GM10266 (cell line): ENCODE measurements around the gene LSP1.

ENCODE experiments used
- DNase-seq: peaks from one replicate; pipeline ENCODE4 v3.0.0; 2012; ENCODE audit errors: extremely low spot score
- CTCF ChIP-seq: IDR thresholded peaks from 2 replicates; pipeline ENCODE4 v1.5.1; 2012; ENCODE audit warnings: mild to moderate bottlenecking, low read depth; ENCODE audit not compliant: control insufficient read depth, insufficient read depth; ENCODE audit errors: missing control alignments

LSP1 gene

GRCh38 chr11:1932681-1933080 lies 79.8 kb downstream of the LSP1 start:
- TF ChIP-seq CTCF: no peak
- no peak for DNase-seq

DNA sequence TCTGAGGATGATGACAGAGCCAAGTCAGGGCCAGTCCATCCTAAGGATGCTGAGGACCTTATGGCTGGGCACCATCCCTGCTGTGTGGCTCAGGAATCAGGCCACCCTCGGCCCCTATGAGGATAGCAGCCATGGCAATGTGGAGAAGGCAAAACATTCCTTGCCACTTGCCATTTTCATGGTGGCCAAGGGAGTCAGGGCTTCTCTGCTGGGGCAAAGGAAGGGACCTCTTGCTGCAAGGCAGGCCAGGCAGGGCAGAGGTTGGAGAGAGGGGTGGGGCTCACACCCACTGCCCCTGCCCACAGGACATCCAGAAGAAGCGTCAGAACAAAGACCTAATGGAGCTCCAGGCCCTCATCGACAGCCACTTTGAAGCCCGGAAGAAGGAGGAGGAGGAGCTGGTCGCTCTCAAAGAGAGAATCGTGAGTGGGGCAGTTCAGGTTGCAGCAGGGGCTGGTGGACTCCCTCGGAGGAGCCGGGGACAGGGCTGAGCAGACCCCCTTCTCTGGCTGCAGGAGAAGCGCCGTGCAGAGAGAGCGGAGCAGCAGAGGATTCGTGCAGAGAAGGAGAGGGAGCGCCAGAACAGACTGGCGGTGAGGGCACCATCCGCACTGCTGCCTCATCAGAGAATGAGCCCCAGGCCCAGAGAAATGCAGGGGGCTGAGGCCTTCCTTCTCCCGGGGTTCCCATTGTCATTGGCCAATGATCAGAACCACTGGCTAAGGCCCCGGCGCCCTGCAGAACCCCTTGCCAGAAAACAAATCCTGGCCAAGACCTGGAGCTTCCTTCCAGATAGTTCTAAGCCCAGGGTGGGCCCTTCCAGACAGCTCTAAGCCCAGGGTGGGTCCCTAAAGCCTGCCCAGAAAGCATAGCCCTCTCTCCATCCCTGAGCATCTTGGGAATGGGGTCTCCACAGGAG lies 80.8 kb downstream of the LSP1 start:
- TF ChIP-seq CTCF: no peak
- peak; percentile 23 for DNase-seq

DNA sequence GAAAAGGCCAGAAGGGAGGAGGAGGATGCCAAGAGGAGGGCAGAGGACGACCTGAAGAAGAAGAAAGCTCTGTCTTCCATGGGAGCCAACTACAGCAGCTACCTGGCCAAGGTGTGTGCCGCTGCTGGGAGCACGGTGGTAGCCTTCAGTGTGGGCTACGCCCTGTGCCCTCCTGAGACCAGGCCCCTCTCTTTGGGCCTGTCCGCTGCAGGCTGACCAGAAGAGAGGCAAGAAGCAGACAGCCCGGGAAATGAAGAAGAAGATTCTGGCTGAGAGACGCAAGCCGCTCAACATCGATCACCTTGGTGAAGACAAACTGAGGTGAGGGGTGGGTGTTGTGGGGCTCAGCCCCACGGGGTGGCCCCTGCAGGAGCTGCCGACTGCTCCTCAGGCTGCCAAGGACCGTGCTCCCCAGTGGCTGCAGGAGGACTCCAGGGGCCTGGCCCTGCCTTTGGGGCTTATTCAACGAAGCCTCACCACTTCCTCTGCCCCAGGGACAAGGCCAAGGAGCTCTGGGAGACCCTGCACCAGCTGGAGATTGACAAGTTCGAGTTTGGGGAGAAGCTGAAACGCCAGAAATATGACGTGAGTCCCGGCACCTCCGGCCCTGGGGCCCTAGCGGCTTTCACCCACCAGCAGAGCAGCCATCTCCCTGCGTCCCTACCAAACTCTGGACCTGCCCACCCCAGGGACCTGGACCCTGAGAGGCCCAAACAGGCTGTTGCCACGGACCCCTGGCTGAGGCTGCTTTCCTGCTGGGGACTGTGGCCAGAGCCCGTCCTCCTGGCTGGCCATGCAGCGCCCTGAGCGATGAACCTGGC lies 81.7 kb downstream of the LSP1 start:
- TF ChIP-seq CTCF: no peak
- DNase-seq: peak; percentile 32

DNA sequence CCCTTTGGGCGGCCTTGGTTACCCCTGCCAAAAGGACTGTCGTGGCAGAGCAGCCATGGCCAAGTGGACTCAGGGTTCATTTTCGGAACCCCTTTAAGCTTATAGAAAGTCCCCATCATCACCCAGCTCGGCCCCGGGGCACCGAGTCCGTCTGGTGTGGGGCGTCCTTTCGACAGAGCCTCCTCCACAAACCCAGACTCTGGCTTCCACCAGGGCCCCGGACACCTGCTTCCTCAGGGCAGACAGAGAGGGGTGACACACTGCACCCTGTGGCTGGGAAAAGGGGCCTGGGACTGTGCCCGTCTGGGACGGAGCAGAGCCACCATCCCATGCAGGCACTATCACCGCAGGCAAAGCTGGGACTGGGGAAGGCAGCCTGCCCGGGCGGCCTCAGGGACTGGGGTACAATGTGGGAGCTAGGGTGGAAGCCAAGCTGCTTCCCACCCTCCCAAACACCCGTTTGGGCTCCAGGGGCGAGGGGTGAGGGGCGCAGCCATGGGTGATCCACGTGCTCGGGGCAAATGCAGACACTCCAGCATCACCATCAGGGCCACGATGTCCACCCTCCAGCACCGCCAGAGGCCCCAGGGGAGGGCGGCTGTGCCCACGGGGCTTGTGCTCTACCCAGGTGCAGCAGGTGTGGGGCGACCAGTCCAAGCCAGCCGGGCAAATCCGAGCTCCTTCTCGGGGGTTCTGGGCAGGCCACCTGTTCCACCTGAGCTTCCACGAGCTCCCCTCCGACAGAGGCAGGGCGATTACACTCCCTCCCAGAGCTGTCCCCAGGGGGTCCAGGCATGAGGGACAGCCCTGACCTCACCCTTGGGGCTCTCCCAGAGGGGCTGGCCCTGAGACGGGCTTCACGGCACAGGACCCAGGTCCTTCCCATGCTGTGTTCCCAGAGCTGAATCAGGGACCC lies 82.5 kb downstream of the LSP1 start:
- TF ChIP-seq CTCF: no peak
- DNase-seq: peak; percentile 22

DNA sequence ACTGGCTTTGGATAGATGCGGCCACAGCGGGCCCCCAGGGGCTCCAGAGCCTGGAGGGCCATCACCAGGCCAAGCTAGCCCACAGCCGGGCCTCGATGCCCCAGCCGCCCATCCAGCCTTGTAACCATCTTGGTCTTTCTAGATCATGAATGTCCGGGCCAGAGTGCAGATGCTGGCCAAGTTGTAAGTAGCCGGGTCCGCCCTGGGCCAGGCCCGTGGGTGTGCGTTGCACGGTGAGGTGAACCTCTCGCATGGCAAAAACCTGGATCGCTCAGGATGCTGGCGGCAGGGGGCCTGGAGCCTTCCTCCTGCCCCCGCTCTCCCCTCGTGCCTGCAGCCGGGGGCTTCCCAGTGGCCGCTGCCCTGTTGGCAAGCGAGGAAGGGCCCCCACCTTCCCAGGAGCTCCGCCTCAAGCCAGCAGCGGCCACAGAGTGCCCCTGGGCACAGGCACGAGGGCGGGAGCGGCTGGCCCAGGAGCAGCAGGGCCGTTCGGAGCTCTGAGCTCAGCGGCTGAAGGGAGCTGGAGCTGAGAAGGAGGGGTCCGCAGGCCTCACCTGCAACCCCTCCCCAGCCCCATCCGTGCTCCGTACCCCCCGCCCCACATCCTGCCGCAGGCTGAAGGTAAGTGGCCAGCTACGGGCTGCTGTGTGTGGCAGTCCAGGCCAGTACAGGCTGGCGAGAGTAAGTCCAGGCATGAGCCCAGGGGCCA lies 83.3 kb downstream of the LSP1 start:
- no peak for DNase-seq

More for the DNA sequence above, 83.3 kb downstream of the LSP1 start:
- TF ChIP-seq CTCF: no peak
